SK-N-SH (cell line): Measurements from ENCODE around the gene MAGEA4. TPM values are rescaled to one million over a fixed set of nuclear protein-coding genes. Genes with fewer than 3 reads are reported as not detected.

Source experiments
- CTCF ChIA-PET: fragments of 300-600, 350-600 bp; formaldehyde crosslinking; extraction: SDS; loops from one replicate; lab custom pipeline; 2021; lab: Yijun Ruan, JAX
- POLR2A ChIA-PET: fragments of 350-600 bp; sonication (Branson Sonifier 250); formaldehyde crosslinking; extraction: SDS; loops from one replicate; lab custom pipeline; 2020; ENCODE audit warnings: antibody characterized with exemption, inconsistent platforms; lab: Yijun Ruan, JAX
- DNase-seq: peaks from one replicate; pipeline ENCODE4 v3.0.0; 2012
- H2AFZ ChIP-seq: fragments of 200-600 bp; sonication (generic); 2 replicates; pipeline ENCODE4 v1.8.1; 2016; ENCODE audit warnings: antibody characterized with exemption, mild to moderate bottlenecking, low read depth
- H3F3A ChIP-seq: fragments of 200-600 bp; sonication (generic); replicated peaks from 2 replicates; pipeline ENCODE3; 2016; ENCODE audit warnings: antibody characterized with exemption, mild to moderate bottlenecking; ENCODE audit not compliant: insufficient read depth
- H3K27ac ChIP-seq, 2 experiments: fragments of 200-500 bp in 1 of 2; fragments of 200-600 bp in 1 of 2; sonication (Bioruptor generic) in 1 of 2; sonication (generic), shearing (Covaris generic) in 1 of 2; 2 replicates each; pipeline versions ENCODE4 v1.5.1 to v1.6.1; 2014 to 2016; ENCODE audit warnings: low read depth in 2 of 2, inconsistent platforms in 1 of 2, low read length in 1 of 2, mild to moderate bottlenecking in 1 of 2, mixed read lengths in 1 of 2
- H3K27me3 ChIP-seq: fragments of 200-600 bp; sonication (generic), shearing (Covaris generic); 2 replicates; pipeline ENCODE4 v1.6.1; 2016; ENCODE audit warnings: mixed run types; ENCODE audit not compliant: insufficient read depth
- H3K36me3 ChIP-seq, 2 experiments: fragments of 200-500 bp in 1 of 2; fragments of 200-600 bp in 1 of 2; sonication (Bioruptor generic) in 1 of 2; sonication (generic) in 1 of 2; replicated peaks in 1 of 2; 2 replicates each; pipeline versions ENCODE3 to v1.5.1; 2014 to 2016; ENCODE audit warnings: low read length in 1 of 2, mild to moderate bottlenecking in 1 of 2; ENCODE audit not compliant: insufficient read depth in 2 of 2, control insufficient read depth in 1 of 2
- H3K4me1 ChIP-seq, 2 experiments: fragments of 200-500 bp in 1 of 2; fragments of 200-600 bp in 1 of 2; sonication (Bioruptor generic) in 1 of 2; sonication (generic), shearing (Covaris generic) in 1 of 2; 2 replicates each; pipeline versions ENCODE4 v1.5.1 to v1.6.1; 2014 to 2016; ENCODE audit warnings: low read depth in 1 of 2, low read length in 1 of 2, mixed run types in 1 of 2; ENCODE audit not compliant: insufficient read depth in 2 of 2, control insufficient read depth in 1 of 2
- H3K4me2 ChIP-seq: fragments of 200-600 bp; sonication (generic), shearing (Covaris generic); 2 replicates; pipeline ENCODE4 v1.6.1; 2017; ENCODE audit warnings: mixed run types
- H3K4me3 ChIP-seq, 2 experiments: fragments of 200-500 bp in 1 of 2; fragments of 200-600 bp in 1 of 2; sonication (Bioruptor generic) in 1 of 2; sonication (generic), shearing (Covaris generic) in 1 of 2; 2 replicates each; pipeline versions ENCODE4 v1.5.1 to v1.8.1; 2014 to 2016; ENCODE audit warnings: low read depth in 2 of 2, inconsistent platforms in 1 of 2, low read length in 1 of 2, mild to moderate bottlenecking in 1 of 2, mixed read lengths in 1 of 2, moderate library complexity in 1 of 2
- H3K79me2 ChIP-seq: fragments of 200-600 bp; sonication (generic); 2 replicates; pipeline ENCODE4 v1.8.1; 2017; ENCODE audit warnings: mild to moderate bottlenecking; ENCODE audit not compliant: insufficient read depth
- H3K9ac ChIP-seq: fragments of 200-600 bp; sonication (generic); 2 replicates; pipeline ENCODE4 v1.6.1; 2017; ENCODE audit warnings: mixed run types
- H3K9me2 ChIP-seq: fragments of 200-600 bp; sonication (generic); 2 replicates; pipeline ENCODE4 v1.6.1; 2017; ENCODE audit warnings: mixed run types
- H3K9me3 ChIP-seq: fragments of 200-600 bp; sonication (generic); 2 replicates; pipeline ENCODE4 v1.6.1; 2017; ENCODE audit warnings: mixed run types, mild to moderate bottlenecking, moderate library complexity
- H4K20me1 ChIP-seq: fragments of 200-600 bp; sonication (generic); 2 replicates; pipeline ENCODE4 v1.6.1; 2017; ENCODE audit warnings: mild to moderate bottlenecking, mixed run types; ENCODE audit not compliant: insufficient read depth
- CHD2 ChIP-seq: fragments of 150-350 bp; IDR thresholded peaks from 2 replicates; pipeline ENCODE4 v1.6.1; 2018; ENCODE audit warnings: low read length; ENCODE audit not compliant: partially characterized antibody
- ELF1 ChIP-seq: IDR thresholded peaks from 2 replicates; pipeline ENCODE4 v1.4.0; 2012
- EZH2phosphoT487 ChIP-seq: fragments of 200-600 bp; sonication (generic); IDR thresholded peaks from 2 replicates; pipeline ENCODE4 v1.6.1; 2017; ENCODE audit warnings: low read depth, mixed run types, mild to moderate bottlenecking, antibody characterized with exemption, moderate library complexity, borderline replicate concordance
- FOSL2 ChIP-seq: IDR thresholded peaks from 2 replicates; pipeline ENCODE4 v1.4.0; 2012; ENCODE audit warnings: low read depth, mild to moderate bottlenecking, moderate library complexity, borderline replicate concordance
- FOXM1 ChIP-seq: IDR thresholded peaks from 2 replicates; pipeline ENCODE4 v1.4.0; 2012; ENCODE audit warnings: low read depth, mild to moderate bottlenecking
- MAX ChIP-seq: IDR thresholded peaks from 2 replicates; pipeline ENCODE4 v1.4.0; 2012; ENCODE audit warnings: low read depth
- MXI1 ChIP-seq: IDR thresholded peaks from 2 replicates; pipeline ENCODE4 v1.6.1; 2012; ENCODE audit warnings: mild to moderate bottlenecking, low read depth, low read length, improper control_type of control experiment
- RFX5 ChIP-seq: IDR thresholded peaks from 2 replicates; pipeline ENCODE4 v1.6.1; 2012; ENCODE audit warnings: mild to moderate bottlenecking, improper control_type of control experiment, low read length
- USF2 ChIP-seq: fragments of 150-350 bp; IDR thresholded peaks from 2 replicates; pipeline ENCODE4 v1.6.1; 2017; ENCODE audit warnings: antibody characterized with exemption, low read length, low read depth, borderline replicate concordance
- WGBS: methylation state at CpG from one replicate; pipeline ENCODE4 v1.1.6; 2017; ENCODE audit warnings: low lambda C conversion rate; 5-methylcytosine and 5-hydroxymethylcytosine counted together
- polyA plus RNA-seq, 3 experiments: library from polyadenylated mRNA; depleted of rRNA; stranded (reverse); fragments of >200 nt; gene quantifications; 2 replicates each; pipeline ENCODE4 v1.2.3, GENCODE V29; 2012
- TF ChIP-seq, protein P1 (sequence below): IDR thresholded peaks from 2 replicates; pipeline ENCODE4 v1.6.1; 2012; ENCODE audit warnings: mild to moderate bottlenecking, low read depth, low read length, moderate library complexity

The MAGEA4 gene
- polyA plus RNA-seq, 1 of the 3 experiments (the other 2 are of a cell fraction) = 0.10 TPM

GRCh38 chrX:151879856-151880255 is 32.8 kb upstream of the MAGEA4 start:
- Histone ChIP-seq H3K4me3 (no peak overlapping the region), H3K79me2 (no peaks in the 10 kb centered on the region), H3K9me2 (no peaks in the 10 kb centered on the region), H3K4me2 (no peak overlapping the region), H3K27ac (no peak overlapping the region), H3F3A (no peaks in the 10 kb centered on the region), H3K36me3 (no peaks in the 10 kb centered on the region), H3K4me1 (no peaks in the 10 kb centered on the region), H3K9me3 (no peaks in the 10 kb centered on the region; the same call in 1 of the 2 replicates), H2AFZ (no peak overlapping the region), H3K27me3 (no peaks in the 10 kb centered on the region), H3K9ac (no peak overlapping the region), H4K20me1 (no peaks in the 10 kb centered on the region)
- WGBS = 24% methylated on average over 4 of the region's 4 CpGs
- ChIA-PET CTCF (no interaction called here), POLR2A (no interaction called here)
- no peak for DNase-seq
- TF ChIP-seq MAX (no peak), ELF1 (no peak), MXI1 (no peak), FOXM1 (no peak), USF2 (no peak)

- Histone ChIP-seq H3K9ac (no peak overlapping the region), H3K9me2 (no peaks in the 10 kb centered on the region), H3K4me2 (no peak overlapping the region), H3K9me3 (no peaks in the 10 kb centered on the region; the same call in 1 of the 2 replicates), H4K20me1 (no peaks in the 10 kb centered on the region), H3K4me3 (no peak overlapping the region), H2AFZ (no peak overlapping the region), H3F3A (no peaks in the 10 kb centered on the region), H3K79me2 (no peaks in the 10 kb centered on the region), H3K4me1 (no peaks in the 10 kb centered on the region), H3K27ac (no peak overlapping the region), H3K27me3 (no peaks in the 10 kb centered on the region), H3K36me3 (no peaks in the 10 kb centered on the region)
- 5% methylated on average over 2 of the region's 2 CpGs for WGBS
- POLR2A ChIA-PET = no interaction called here
- no peak for DNase-seq
- TF ChIP-seq FOSL2 (no peak), EZH2phosphoT487 (no peak), MAX (no peak), RFX5 (no peak), CHD2 (no peak)
- TF ChIP-seq, protein P1, sequence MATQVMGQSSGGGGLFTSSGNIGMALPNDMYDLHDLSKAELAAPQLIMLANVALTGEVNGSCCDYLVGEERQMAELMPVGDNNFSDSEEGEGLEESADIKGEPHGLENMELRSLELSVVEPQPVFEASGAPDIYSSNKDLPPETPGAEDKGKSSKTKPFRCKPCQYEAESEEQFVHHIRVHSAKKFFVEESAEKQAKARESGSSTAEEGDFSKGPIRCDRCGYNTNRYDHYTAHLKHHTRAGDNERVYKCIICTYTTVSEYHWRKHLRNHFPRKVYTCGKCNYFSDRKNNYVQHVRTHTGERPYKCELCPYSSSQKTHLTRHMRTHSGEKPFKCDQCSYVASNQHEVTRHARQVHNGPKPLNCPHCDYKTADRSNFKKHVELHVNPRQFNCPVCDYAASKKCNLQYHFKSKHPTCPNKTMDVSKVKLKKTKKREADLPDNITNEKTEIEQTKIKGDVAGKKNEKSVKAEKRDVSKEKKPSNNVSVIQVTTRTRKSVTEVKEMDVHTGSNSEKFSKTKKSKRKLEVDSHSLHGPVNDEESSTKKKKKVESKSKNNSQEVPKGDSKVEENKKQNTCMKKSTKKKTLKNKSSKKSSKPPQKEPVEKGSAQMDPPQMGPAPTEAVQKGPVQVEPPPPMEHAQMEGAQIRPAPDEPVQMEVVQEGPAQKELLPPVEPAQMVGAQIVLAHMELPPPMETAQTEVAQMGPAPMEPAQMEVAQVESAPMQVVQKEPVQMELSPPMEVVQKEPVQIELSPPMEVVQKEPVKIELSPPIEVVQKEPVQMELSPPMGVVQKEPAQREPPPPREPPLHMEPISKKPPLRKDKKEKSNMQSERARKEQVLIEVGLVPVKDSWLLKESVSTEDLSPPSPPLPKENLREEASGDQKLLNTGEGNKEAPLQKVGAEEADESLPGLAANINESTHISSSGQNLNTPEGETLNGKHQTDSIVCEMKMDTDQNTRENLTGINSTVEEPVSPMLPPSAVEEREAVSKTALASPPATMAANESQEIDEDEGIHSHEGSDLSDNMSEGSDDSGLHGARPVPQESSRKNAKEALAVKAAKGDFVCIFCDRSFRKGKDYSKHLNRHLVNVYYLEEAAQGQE = no peak
- CTCF ChIA-PET = no interaction called here
Measured at GRCh38 chrX:151880895-151881294, 31.8 kb upstream of the MAGEA4 start.
